Inflammatory macrophage treated with lipopolysaccharide for 4 hours (primary cell): Measurements from ENCODE around the gene RPL36AL.

Experiments used
- DNase-seq: peaks from one replicate; pipeline ENCODE4 v3.0.0-alpha.2; 2020

The RPL36AL gene

GRCh38 chr14:49578141-49578540 is 42.3 kb downstream of the RPL36AL start:
- DNase-seq = no peak

GRCh38 chr14:49574038-49574437 is 46.4 kb downstream of the RPL36AL start:
- no peak for DNase-seq

GRCh38 chr14:49569281-49569680 is 51.1 kb downstream of the RPL36AL start:
- DNase-seq = no peak
